ENCODE data around the gene ARHGEF10L. TPM values are rescaled to one million over a fixed set of nuclear protein-coding genes. Genes with fewer than 3 reads are reported as not detected.

The ARHGEF10L gene
- total RNA-seq, 1 donor from 2014 or later: 59.9 TPM

DNA sequence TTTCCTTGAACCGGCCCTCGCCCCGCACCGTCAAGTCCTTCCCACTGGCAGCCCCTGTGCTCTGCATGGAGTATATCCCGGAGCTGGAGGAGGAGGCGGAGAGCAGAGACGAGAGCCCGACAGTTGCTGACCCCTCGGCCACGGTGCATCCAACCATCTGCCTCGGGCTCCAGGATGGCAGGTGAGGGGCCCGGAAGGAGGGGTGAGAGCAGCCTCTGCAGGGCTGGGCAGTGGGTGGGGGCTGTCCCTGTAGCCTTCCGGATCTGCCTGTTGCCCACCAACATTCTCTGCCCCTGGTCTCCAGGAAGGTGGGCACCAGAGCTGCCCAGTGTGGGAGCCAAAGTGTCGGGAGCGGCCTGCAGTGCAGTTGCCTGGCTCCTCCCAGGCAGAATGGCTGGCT, 116.4 kb downstream of the ARHGEF10L start:
- intact Hi-C loops (cut with DNase I): loop anchor here (5.0 kb wide), 1 partner anchor 171 kb away; no protein-coding TSS in a partner anchor
- no peak for ATAC-seq

GRCh38 chr1:17657436-17657835, 117.9 kb downstream of the ARHGEF10L start:
- ATAC-seq (no peak), DNase-seq (ENCODE audit: missing footprints) (no peak)
- intact Hi-C loops (cut with DNase I): loop anchor here (5.0 kb wide), 1 partner anchor 170 kb away; no protein-coding TSS in a partner anchor

More for the DNA sequence above, 116.4 kb downstream of the ARHGEF10L start:
- no peak for DNase-seq (ENCODE audit: missing footprints)

DNA sequence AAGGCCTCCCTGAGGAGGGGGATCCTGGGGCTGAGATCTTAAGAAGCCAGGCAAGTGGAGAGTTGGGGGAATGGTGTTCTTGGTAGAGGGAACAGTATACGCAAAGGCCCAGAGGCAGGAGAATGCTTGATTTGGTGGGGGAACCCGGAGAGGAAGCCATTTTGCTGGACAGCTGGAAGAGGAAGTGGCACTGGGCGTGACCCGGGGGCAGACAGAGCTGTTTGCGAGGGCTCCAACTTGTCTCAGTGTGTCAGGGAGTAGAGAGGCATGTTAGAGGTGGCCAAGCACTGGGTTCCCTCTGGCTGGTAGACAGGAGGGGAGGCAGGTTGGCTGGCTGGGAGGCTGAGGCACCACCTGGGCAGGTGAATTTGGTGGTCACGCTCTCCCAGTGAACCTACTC, 119.3 kb downstream of the ARHGEF10L start:
- ATAC-seq (no peak), DNase-seq (ENCODE audit: missing footprints) (no peak)
- intact Hi-C loops (cut with DNase I): loop anchor here (5.0 kb wide), 1 partner anchor 168 kb away; no protein-coding TSS in a partner anchor

- peak; percentile 75 for DNase-seq (ENCODE audit: missing footprints)
- intact Hi-C loops (cut with DNase I): loop anchor here (5.0 to 10.0 kb wide), 2 partner anchors 246 to 433 kb away; no protein-coding TSS in a partner anchor
- ATAC-seq: peak; percentile 21
These were observed 122.2 kb downstream of the ARHGEF10L start for GRCh38 chr1:17661546-17662157.

DNA sequence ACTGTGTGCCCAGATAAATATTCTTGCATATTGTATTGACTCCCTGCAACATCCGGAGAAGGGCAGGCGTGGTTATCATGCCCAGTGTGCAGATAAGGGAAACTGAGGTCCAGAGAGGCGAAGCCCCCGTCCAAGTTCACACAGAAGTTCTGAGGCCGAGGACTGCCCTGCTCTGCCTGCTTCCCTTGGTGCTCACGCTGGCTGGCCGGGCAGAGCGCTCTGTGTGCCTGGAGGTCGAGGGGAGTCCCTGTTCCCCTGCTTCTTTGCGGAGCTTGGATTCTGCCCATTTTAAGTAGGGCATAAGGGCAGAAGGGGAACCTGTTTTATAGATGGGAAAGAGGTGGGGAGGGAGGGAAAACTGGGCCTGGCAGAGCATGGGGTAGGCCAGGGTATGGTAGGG, 122.8 kb downstream of the ARHGEF10L start:
- ATAC-seq (no peak), DNase-seq (ENCODE audit: missing footprints) (peak; percentile 56)
- intact Hi-C loops (cut with DNase I): loop anchor here (5.0 to 10.0 kb wide), 2 partner anchors 245 to 433 kb away; no protein-coding TSS in a partner anchor

GRCh38 chr1:17662786-17663185, 123.3 kb downstream of the ARHGEF10L start:
- no peak for ATAC-seq
- peak; percentile 58 for DNase-seq (ENCODE audit: missing footprints)
- intact Hi-C loops (cut with DNase I): loop anchor here (5.0 to 10.0 kb wide), 2 partner anchors 245 to 432 kb away; no protein-coding TSS in a partner anchor

GRCh38 chr1:17663646-17664045, 124.1 kb downstream of the ARHGEF10L start:
- DNase-seq (ENCODE audit: missing footprints) (peak; percentile 13), ATAC-seq (no peak)
- intact Hi-C loops (cut with DNase I): loop anchor here (5.0 to 10.0 kb wide), 2 partner anchors 244 to 431 kb away; no protein-coding TSS in a partner anchor

GRCh38 chr1:17664322-17664721, 124.8 kb downstream of the ARHGEF10L start:
- peak; percentile 44 for DNase-seq (ENCODE audit: missing footprints)
- ATAC-seq: no peak

DNA sequence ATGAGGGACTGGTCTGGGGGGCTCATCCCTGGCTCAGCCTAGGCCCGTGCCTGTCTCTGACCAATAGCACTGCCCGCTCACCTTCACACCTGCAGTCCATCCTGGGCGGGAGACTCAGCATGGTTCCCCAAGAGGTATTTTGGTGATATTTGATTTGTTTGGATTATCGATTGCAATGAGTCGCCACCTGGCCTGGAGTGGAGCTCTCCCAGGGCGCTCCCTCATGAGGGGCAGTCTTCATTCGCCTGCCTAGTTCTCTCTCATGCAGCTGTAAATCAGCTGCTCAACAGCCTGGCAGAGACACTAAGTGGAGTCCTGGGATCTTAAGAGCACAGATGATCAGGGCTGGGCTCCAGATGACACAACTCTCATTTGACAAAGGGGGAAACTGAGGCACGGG, 125.6 kb downstream of the ARHGEF10L start:
- intact Hi-C loops (cut with DNase I): loop anchor here (10.0 kb wide), 1 partner anchor 430 kb away; no protein-coding TSS in a partner anchor
- no peak for DNase-seq (ENCODE audit: missing footprints)
- no peak for ATAC-seq

More at GRCh38 chr1:17664322-17664721, 124.8 kb downstream of the ARHGEF10L start:
- intact Hi-C loops (cut with DNase I): loop anchor here (5.0 to 10.0 kb wide), 2 partner anchors 243 to 430 kb away; no protein-coding TSS in a partner anchor

- ATAC-seq (no peak), DNase-seq (ENCODE audit: missing footprints) (peak; percentile 33)
- intact Hi-C loops (cut with DNase I): loop anchor here (10.0 kb wide), 1 partner anchor 429 kb away; no protein-coding TSS in a partner anchor
These were observed 126.6 kb downstream of the ARHGEF10L start for GRCh38 chr1:17665950-17666720.

DNA sequence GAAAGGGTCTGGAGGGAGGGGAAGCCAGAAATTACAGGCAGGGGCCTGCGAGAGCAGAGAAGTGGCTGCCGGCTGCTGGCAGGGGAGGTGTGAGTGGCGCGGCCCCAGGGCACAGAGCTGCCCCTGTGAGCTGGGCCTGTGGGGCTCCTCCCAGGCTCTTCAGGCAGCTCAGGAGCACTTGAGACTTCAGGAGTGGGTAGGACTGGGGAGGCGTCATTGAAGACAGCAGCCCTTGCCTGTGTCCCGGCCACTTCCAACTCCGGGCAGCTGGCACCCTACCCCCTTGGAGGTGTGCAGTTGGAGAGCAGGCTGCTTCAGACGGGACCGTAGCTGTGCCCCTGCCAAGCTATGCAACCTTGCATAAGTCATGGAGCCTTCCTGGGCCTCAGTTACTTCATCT, 128.1 kb downstream of the ARHGEF10L start:
- DNase-seq (ENCODE audit: missing footprints) (peak; percentile 59), ATAC-seq (no peak)
- intact Hi-C loops (cut with DNase I): loop anchor here (10.0 kb wide), 1 partner anchor 427 kb away; no protein-coding TSS in a partner anchor

DNA sequence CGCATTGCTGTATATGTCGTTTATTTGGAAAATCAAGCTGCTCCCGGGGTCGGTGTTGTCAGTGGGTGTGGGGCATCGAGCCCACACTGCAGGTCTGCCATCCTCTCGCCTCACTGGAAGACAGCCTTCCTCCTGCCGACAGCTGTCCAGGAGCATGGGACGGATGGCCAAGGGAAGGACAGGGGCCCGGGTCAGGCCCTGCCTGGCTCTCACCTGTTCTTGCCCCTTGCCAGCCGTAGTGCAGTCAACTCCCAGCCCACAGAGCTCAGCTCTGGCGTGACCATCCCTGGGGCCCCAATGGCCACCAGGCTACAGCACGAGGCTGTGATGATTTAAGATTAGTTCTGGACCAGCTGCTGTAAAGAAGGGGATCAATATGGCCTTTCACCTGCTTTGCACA, 128.7 kb downstream of the ARHGEF10L start:
- intact Hi-C loops (cut with DNase I): loop anchor here (10.0 kb wide), 1 partner anchor 427 kb away; no protein-coding TSS in a partner anchor

GRCh38 chr1:17668624-17669175, 129.2 kb downstream of the ARHGEF10L start:
- ATAC-seq: no peak
- intact Hi-C loops (cut with DNase I): loop anchor here (10.0 kb wide), 1 partner anchor 426 kb away; no protein-coding TSS in a partner anchor
- no peak for DNase-seq (ENCODE audit: missing footprints)

More for the DNA sequence above, 128.7 kb downstream of the ARHGEF10L start:
- ATAC-seq: no peak
- no peak for DNase-seq (ENCODE audit: missing footprints)

- intact Hi-C loops (cut with DNase I): loop anchor here (10.0 kb wide), 1 partner anchor 425 kb away; no protein-coding TSS in a partner anchor
- no peak for DNase-seq (ENCODE audit: missing footprints)
- ATAC-seq: no peak
These were observed 129.8 kb downstream of the ARHGEF10L start for GRCh38 chr1:17669305-17669704.

DNA sequence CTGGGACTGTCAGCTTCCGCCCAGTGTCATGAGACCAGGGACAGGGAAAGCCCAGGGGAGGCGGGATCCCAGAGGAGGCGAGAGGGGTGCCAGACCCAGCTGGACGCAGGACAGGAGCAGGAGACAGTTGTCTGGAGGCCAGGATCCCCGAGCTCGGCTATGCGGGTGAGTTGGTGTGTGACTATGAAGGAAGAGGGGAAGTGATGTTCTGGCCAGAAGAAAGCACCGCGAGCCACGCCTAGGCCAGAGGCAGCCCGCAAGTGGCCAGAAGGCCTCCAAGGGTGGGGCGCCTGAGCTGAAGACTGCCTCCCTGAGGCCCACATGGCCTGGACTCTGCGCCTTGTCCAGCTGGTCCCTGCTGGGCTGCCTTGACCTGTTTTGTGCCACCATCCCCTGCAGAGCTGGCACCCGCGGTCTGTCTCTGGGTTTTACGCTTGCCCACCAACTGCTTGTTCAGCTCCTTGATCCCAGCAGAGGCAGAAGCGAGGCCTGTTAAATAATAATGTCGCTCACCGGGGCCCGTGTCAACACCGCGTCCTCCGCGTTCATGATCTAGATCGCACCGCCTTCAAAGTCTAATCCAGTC, 130.5 kb downstream of the ARHGEF10L start:
- intact Hi-C loops (cut with DNase I): loop anchor here (10.0 kb wide), 1 partner anchor 425 kb away; no protein-coding TSS in a partner anchor
- ATAC-seq: peak; percentile 47
- no peak for DNase-seq (ENCODE audit: missing footprints)

- DNase-seq (ENCODE audit: missing footprints): no peak
- intact Hi-C loops (cut with DNase I): no loop called here
- no peak for ATAC-seq
These were observed 131.3 kb downstream of the ARHGEF10L start for GRCh38 chr1:17670587-17671313.

GRCh38 chr1:17671314-17671705, 131.8 kb downstream of the ARHGEF10L start:
- ATAC-seq (no peak), DNase-seq (ENCODE audit: missing footprints) (no peak)
- intact Hi-C loops (cut with DNase I): no loop called here

GRCh38 chr1:17671741-17672140, 132.2 kb downstream of the ARHGEF10L start:
- intact Hi-C loops (cut with DNase I): no loop called here

More at GRCh38 chr1:17671741-17672140, 132.2 kb downstream of the ARHGEF10L start:
- no peak for ATAC-seq
- no peak for DNase-seq (ENCODE audit: missing footprints)
